ENCODE data around the gene CNPY1. TPM values are rescaled to one million over a fixed set of nuclear protein-coding genes. Genes with fewer than 3 reads are reported as not detected.

The CNPY1 gene
- total RNA-seq, 4 donors from 2014 or later, result 0.25 TPM; not detected in 3

- Histone ChIP-seq H3K27ac (no peak overlapping the region), H3K4me3 (no peak overlapping the region), H3K9me3 (no peaks in the 10 kb centered on the region), H3K4me1 (no peaks in the 10 kb centered on the region), H3K36me3 (no peaks in the 10 kb centered on the region), H3K27me3 (peaks cover 15 to 30% (median 27%) of the 10 kb centered on the region in 3 donors)
- ATAC-seq (no peak), DNase-seq (no peak)
- TF ChIP-seq, protein P1, sequence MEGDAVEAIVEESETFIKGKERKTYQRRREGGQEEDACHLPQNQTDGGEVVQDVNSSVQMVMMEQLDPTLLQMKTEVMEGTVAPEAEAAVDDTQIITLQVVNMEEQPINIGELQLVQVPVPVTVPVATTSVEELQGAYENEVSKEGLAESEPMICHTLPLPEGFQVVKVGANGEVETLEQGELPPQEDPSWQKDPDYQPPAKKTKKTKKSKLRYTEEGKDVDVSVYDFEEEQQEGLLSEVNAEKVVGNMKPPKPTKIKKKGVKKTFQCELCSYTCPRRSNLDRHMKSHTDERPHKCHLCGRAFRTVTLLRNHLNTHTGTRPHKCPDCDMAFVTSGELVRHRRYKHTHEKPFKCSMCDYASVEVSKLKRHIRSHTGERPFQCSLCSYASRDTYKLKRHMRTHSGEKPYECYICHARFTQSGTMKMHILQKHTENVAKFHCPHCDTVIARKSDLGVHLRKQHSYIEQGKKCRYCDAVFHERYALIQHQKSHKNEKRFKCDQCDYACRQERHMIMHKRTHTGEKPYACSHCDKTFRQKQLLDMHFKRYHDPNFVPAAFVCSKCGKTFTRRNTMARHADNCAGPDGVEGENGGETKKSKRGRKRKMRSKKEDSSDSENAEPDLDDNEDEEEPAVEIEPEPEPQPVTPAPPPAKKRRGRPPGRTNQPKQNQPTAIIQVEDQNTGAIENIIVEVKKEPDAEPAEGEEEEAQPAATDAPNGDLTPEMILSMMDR (IDR thresholded peaks at IDR 0.05 in 4 of 5, conservative IDR thresholded peaks at IDR 0.05 in 1 of 5), result no peak
- no peak for TF ChIP-seq POLR2A (IDR thresholded peaks at IDR 0.05)
- intact Hi-C loops (cut with DNase I; ENCODE audit: low total_unique reads), result no loop called here
- in situ Hi-C loops (cut with MboI; ENCODE audit: low sequenced_read_pairs in 4 of 4), result no loop called here
Observed at GRCh38 chr7:155488483-155489127, 57.8 kb downstream of the CNPY1 start.

GRCh38 chr7:155487509-155488482 lies 58.6 kb downstream of the CNPY1 start:
- Histone ChIP-seq H3K36me3 (no peaks in the 10 kb centered on the region), H3K4me1 (no peaks in the 10 kb centered on the region), H3K27me3 (peaks cover 20 to 36% (median 35%) of the 10 kb centered on the region in 3 donors), H3K4me3 (no peak overlapping the region), H3K9me3 (no peaks in the 10 kb centered on the region), H3K27ac (no peak overlapping the region)
- ATAC-seq (no peak), DNase-seq (no peak)
- in situ Hi-C loops (cut with MboI; ENCODE audit: low sequenced_read_pairs in 4 of 4), result no loop called here
- intact Hi-C loops (cut with DNase I; ENCODE audit: low total_unique reads), result no loop called here
- no peak for TF ChIP-seq POLR2A (IDR thresholded peaks at IDR 0.05)
- TF ChIP-seq, protein P1 (IDR thresholded peaks at IDR 0.05 in 4 of 5, conservative IDR thresholded peaks at IDR 0.05 in 1 of 5), result no peak

GRCh38 chr7:155486783-155487508 lies 59.4 kb downstream of the CNPY1 start:
- peaks cover 20 to 38% (median 37%) of the 10 kb centered on the region in 3 donors for H3K27me3 ChIP-seq
- intact Hi-C loops (cut with DNase I; ENCODE audit: low total_unique reads), result no loop called here

More at GRCh38 chr7:155486783-155487508, 59.4 kb downstream of the CNPY1 start:
- Histone ChIP-seq H3K4me3 (no peak overlapping the region), H3K9me3 (no peaks in the 10 kb centered on the region), H3K27ac (no peak overlapping the region), H3K4me1 (no peaks in the 10 kb centered on the region), H3K36me3 (no peaks in the 10 kb centered on the region)
- in situ Hi-C loops (cut with MboI; ENCODE audit: low sequenced_read_pairs in 4 of 4), result no loop called here
- DNase-seq, result no peak
- no peak for ATAC-seq
- TF ChIP-seq, protein P1 (IDR thresholded peaks at IDR 0.05 in 4 of 5, conservative IDR thresholded peaks at IDR 0.05 in 1 of 5), result no peak
- no peak for TF ChIP-seq POLR2A (IDR thresholded peaks at IDR 0.05)

Data from gastrocnemius medialis (tissue), 4 donors.